SK-N-SH treated with all-trans-retinoic acid at 6 μM for 48 hours (cell line): Measurements from ENCODE around the gene CTNND2.

Experiments used
- ARNTL ChIP-seq: fragments of 450-650 bp; formaldehyde crosslinking; IDR thresholded peaks from 2 replicates; pipeline ENCODE4 v1.5.0; 2020; ENCODE audit warnings: low read depth, mild to moderate bottlenecking, moderate library complexity, borderline replicate concordance
- CREB5 ChIP-seq: fragments of 250-450 bp; sonication (Bioruptor Pico); IDR thresholded peaks from 2 replicates; pipeline ENCODE4 v1.5.1; 2020; ENCODE audit warnings: low read depth, mild to moderate bottlenecking, moderate library complexity
- ESRRG ChIP-seq: fragments of 250-450 bp; sonication (Bioruptor Pico); IDR thresholded peaks from 2 replicates; pipeline ENCODE4 v1.6.1; 2021; ENCODE audit warnings: mild to moderate bottlenecking
- GLIS3 ChIP-seq: fragments of 250-450 bp; sonication (Bioruptor Pico); IDR thresholded peaks from 2 replicates; pipeline ENCODE4 v1.5.0; 2020; ENCODE audit warnings: mild to moderate bottlenecking, moderate library complexity
- ISL1 ChIP-seq: fragments of 250-450 bp; sonication (Bioruptor Pico); IDR thresholded peaks from 2 replicates; pipeline ENCODE4 v2.1.2; 2022; ENCODE audit warnings: mild to moderate bottlenecking, moderate library complexity
- OSR1 ChIP-seq: fragments of 250-450 bp; sonication (Bioruptor Pico); IDR thresholded peaks from 2 replicates; pipeline ENCODE4 v1.8.0; 2022; ENCODE audit warnings: moderate library complexity, mild to moderate bottlenecking, inconsistent platforms
- PATZ1 ChIP-seq: fragments of 250-450 bp; sonication (Bioruptor Pico); IDR thresholded peaks from 2 replicates; pipeline ENCODE4 v1.8.0; 2020; ENCODE audit warnings: mild to moderate bottlenecking, moderate library complexity, borderline replicate concordance
- PPARA ChIP-seq: fragments of 250-450 bp; sonication (Bioruptor Pico); IDR thresholded peaks from 2 replicates; pipeline ENCODE4 v1.5.0; 2020; ENCODE audit warnings: mild to moderate bottlenecking, borderline replicate concordance
- RARB ChIP-seq: fragments of 250-450 bp; sonication (Bioruptor Pico); IDR thresholded peaks from 2 replicates; pipeline ENCODE4 v1.8.0; 2021; ENCODE audit warnings: mild to moderate bottlenecking, moderate library complexity
- ZC3H10 ChIP-seq: fragments of 250-450 bp; sonication (Bioruptor Pico); IDR thresholded peaks from 2 replicates; pipeline ENCODE4 v1.5.1; 2021; ENCODE audit warnings: mild to moderate bottlenecking, moderate library complexity
- ZFP30 ChIP-seq: fragments of 450-650 bp; formaldehyde crosslinking; IDR thresholded peaks from 2 replicates; pipeline ENCODE4 v1.5.0; 2022; ENCODE audit warnings: mild to moderate bottlenecking, moderate library complexity
- ZNF565 ChIP-seq: fragments of 450-650 bp; formaldehyde crosslinking; conservative IDR thresholded peaks from 2 replicates; pipeline ENCODE4 v1.5.0; 2020; ENCODE audit warnings: low read depth, mild to moderate bottlenecking, moderate library complexity
- ZNF70 ChIP-seq: fragments of 450-650 bp; formaldehyde crosslinking; IDR thresholded peaks from 2 replicates; pipeline ENCODE4 v1.5.0; 2020; ENCODE audit warnings: mild to moderate bottlenecking, moderate library complexity
- ZNF8 ChIP-seq: fragments of 450-650 bp; formaldehyde crosslinking; IDR thresholded peaks from 2 replicates; pipeline ENCODE4 v1.5.0; 2020; ENCODE audit warnings: mild to moderate bottlenecking, moderate library complexity

GRCh38 chr5:11656916-11657315, 247.3 kb downstream of the CTNND2 start:
- TF ChIP-seq ZNF70 (no peak), OSR1 (CRISPR knock-in tag) (no peak), ZNF565 (CRISPR knock-in tag) (no peak), GLIS3 (no peak), ZC3H10 (CRISPR knock-in tag) (no peak), RARB (no peak), PPARA (CRISPR knock-in tag) (no peak), ZNF8 (CRISPR knock-in tag) (no peak), PATZ1 (CRISPR knock-in tag) (no peak), ESRRG (CRISPR knock-in tag) (no peak), ARNTL (CRISPR knock-in tag) (no peak), ZFP30 (CRISPR knock-in tag) (no peak), CREB5 (CRISPR knock-in tag) (no peak), ISL1 (CRISPR knock-in tag) (no peak)
